ENCODE data around the gene HIVEP2. TPM values are rescaled to one million over a fixed set of nuclear protein-coding genes. Genes with fewer than 3 reads are reported as not detected.

Gene HIVEP2
- total RNA-seq, 1 experiment from 2014 or later, result 4.2 TPM

GRCh38 chr6:142867988-142868812, 76.8 kb downstream of the HIVEP2 start:
- no peak overlapping the region for H3K56ac ChIP-seq (ENCODE audit: insufficient read length, low read depth, low read length)
- Mint-ChIP-seq H3K4me3 (no peak overlapping the region), H3K9me3 (no peaks in the 10 kb centered on the region), H3K27ac (no peak overlapping the region), H3K27me3 (ENCODE audit: low read depth) (no peaks in the 10 kb centered on the region), H3K4me1 (peaks cover 12% of the 10 kb centered on the region in 2 experiments), H3K36me3 (ENCODE audit: insufficient read depth in 1 of 3, low read depth in 3 of 3) (no peaks in the 10 kb centered on the region)
- no peak overlapping the region for H3K4me2 ChIP-seq (ENCODE audit: insufficient read depth, insufficient read length, low read length)
- no peak overlapping the region for H2BK12ac ChIP-seq (ENCODE audit: insufficient read length, low read depth, low read length)
- no peaks in the 10 kb centered on the region for H3K27me3 ChIP-seq (ENCODE audit: insufficient read depth, low read length)
- TF ChIP-seq, protein P1, sequence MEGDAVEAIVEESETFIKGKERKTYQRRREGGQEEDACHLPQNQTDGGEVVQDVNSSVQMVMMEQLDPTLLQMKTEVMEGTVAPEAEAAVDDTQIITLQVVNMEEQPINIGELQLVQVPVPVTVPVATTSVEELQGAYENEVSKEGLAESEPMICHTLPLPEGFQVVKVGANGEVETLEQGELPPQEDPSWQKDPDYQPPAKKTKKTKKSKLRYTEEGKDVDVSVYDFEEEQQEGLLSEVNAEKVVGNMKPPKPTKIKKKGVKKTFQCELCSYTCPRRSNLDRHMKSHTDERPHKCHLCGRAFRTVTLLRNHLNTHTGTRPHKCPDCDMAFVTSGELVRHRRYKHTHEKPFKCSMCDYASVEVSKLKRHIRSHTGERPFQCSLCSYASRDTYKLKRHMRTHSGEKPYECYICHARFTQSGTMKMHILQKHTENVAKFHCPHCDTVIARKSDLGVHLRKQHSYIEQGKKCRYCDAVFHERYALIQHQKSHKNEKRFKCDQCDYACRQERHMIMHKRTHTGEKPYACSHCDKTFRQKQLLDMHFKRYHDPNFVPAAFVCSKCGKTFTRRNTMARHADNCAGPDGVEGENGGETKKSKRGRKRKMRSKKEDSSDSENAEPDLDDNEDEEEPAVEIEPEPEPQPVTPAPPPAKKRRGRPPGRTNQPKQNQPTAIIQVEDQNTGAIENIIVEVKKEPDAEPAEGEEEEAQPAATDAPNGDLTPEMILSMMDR (conservative IDR thresholded peaks at IDR 0.05), result no peak
- H3K9me3 ChIP-seq (ENCODE audit: control insufficient read depth, low read depth, low read length), result no peaks in the 10 kb centered on the region
- no peak overlapping the region for H2AK5ac ChIP-seq (ENCODE audit: insufficient read length, low read length)
- H3K18ac ChIP-seq (ENCODE audit: insufficient read length, low read depth, low read length), result no peak overlapping the region
- H3K14ac ChIP-seq (ENCODE audit: insufficient read depth, low read length), result no peak overlapping the region
- H3T11ph ChIP-seq (ENCODE audit: low read length), result no peak overlapping the region
- no CpG with 5 or more reads among the region's 5 CpGs for WGBS (ENCODE audit: extremely low coverage, insufficient read length, low lambda C conversion rate)
- H3K4me1 ChIP-seq (ENCODE audit: insufficient read depth, low read length), result no peaks in the 10 kb centered on the region; the same call in 1 of the 2 replicates
- H3K79me1 ChIP-seq (ENCODE audit: insufficient read depth, low read depth, low read length, poor library complexity, severe bottlenecking), result no peaks in the 10 kb centered on the region
- no peaks in the 10 kb centered on the region for H3K23me2 ChIP-seq (ENCODE audit: insufficient read length, low read depth, low read length, poor library complexity, severe bottlenecking)
- DNase-seq, result no peak
- H3K23ac ChIP-seq (ENCODE audit: insufficient read length, low read depth, low read length), result no peak overlapping the region
- no peaks in the 10 kb centered on the region for H4K20me1 ChIP-seq (ENCODE audit: control insufficient read depth, insufficient read depth, insufficient read length)
- H4K8ac ChIP-seq (replicated peaks; ENCODE audit: insufficient read length, low read depth, low read length), result no peak overlapping the region
- H2AFZ ChIP-seq (ENCODE audit: low read length), result no peak overlapping the region
- H2BK15ac ChIP-seq (ENCODE audit: low read depth, low read length), result no peak overlapping the region
- H3K4ac ChIP-seq (ENCODE audit: low read depth, low read length), result no peak overlapping the region
- no peak overlapping the region for H3K27ac ChIP-seq (ENCODE audit: insufficient read length, low read depth, low read length)
- no peak overlapping the region for H2BK120ac ChIP-seq (ENCODE audit: low read depth, low read length, poor library complexity, severe bottlenecking)
- H2BK20ac ChIP-seq (ENCODE audit: low read depth, low read length, poor library complexity, severe bottlenecking), result no peak overlapping the region
- H3K79me2 ChIP-seq (ENCODE audit: insufficient read depth, low read length), result no peaks in the 10 kb centered on the region; the same call in 1 of the 2 replicates
- no peak overlapping the region for H4K91ac ChIP-seq (ENCODE audit: insufficient read length, low read depth, low read length)
- H4K5ac ChIP-seq (ENCODE audit: insufficient read length, low read depth, low read length), result no peak overlapping the region
- no peak overlapping the region for H3K9ac ChIP-seq (ENCODE audit: extremely low read depth, insufficient read length, low read length)
- no peak overlapping the region for H2BK5ac ChIP-seq (ENCODE audit: insufficient read length, low read length)
